GM23338 (cell line): ENCODE data around the gene SLC22A14. TPM values are rescaled to one million over a fixed set of nuclear protein-coding genes. Genes with fewer than 3 reads are reported as not detected.

Experiments
- ATAC-seq: fragments of 200-7000 bp; cut with Tn5 transposase; 3 replicates; pipeline ENCODE4 v1.9.1; 2020
- DNase-seq: peaks from one replicate; pipeline ENCODE4 v3.0.0-alpha.2; 2015; ENCODE audit warnings: low spot score
- H2AFZ ChIP-seq: fragments of 200-600 bp; sonication (generic); 2 replicates; pipeline ENCODE4 v1.8.0; 2016; ENCODE audit warnings: antibody characterized with exemption, mild to moderate bottlenecking, moderate library complexity
- H3F3A ChIP-seq: fragments of 200-600 bp; sonication (generic); replicated peaks from 2 replicates; pipeline ENCODE4 v1.8.0; 2017; ENCODE audit warnings: antibody characterized with exemption, mixed run types, low read depth
- H3K27ac ChIP-seq: fragments of 200-600 bp; sonication (generic); 2 replicates; pipeline ENCODE4 v1.6.1; 2016; ENCODE audit warnings: low read depth
- H3K27me3 ChIP-seq: fragments of 200-600 bp; sonication (generic); 2 replicates; pipeline ENCODE4 v1.8.0; 2016; ENCODE audit warnings: mild to moderate bottlenecking, mixed run types, moderate library complexity; ENCODE audit not compliant: insufficient read depth
- H3K36me3 ChIP-seq: fragments of 200-600 bp; sonication (generic); 2 replicates; pipeline ENCODE4 v1.8.0; 2016; ENCODE audit warnings: mild to moderate bottlenecking; ENCODE audit not compliant: insufficient read depth
- H3K4me1 ChIP-seq: fragments of 200-600 bp; sonication (generic); 2 replicates; pipeline ENCODE4 v1.8.0; 2016; ENCODE audit warnings: mild to moderate bottlenecking, moderate library complexity; ENCODE audit not compliant: insufficient read depth
- H3K4me2 ChIP-seq: fragments of 200-600 bp; sonication (generic); 2 replicates; pipeline ENCODE4 v1.7.1; 2017; ENCODE audit warnings: mixed run types
- H3K4me3 ChIP-seq: fragments of 200-600 bp; sonication (generic); 2 replicates; pipeline ENCODE4 v1.6.1; 2016; ENCODE audit warnings: mixed run types
- H3K79me2 ChIP-seq: fragments of 200-600 bp; sonication (generic); replicated peaks from 2 replicates; pipeline ENCODE4 v1.8.0; 2017; ENCODE audit warnings: mild to moderate bottlenecking; ENCODE audit not compliant: insufficient read depth
- H3K9me2 ChIP-seq: fragments of 200-600 bp; sonication (generic); 2 replicates; pipeline ENCODE4 v1.8.0; 2017; ENCODE audit not compliant: insufficient read depth
- H4K20me1 ChIP-seq: fragments of 200-600 bp; sonication (generic); replicated peaks from 2 replicates; pipeline ENCODE4 v1.8.0; 2017; ENCODE audit warnings: mild to moderate bottlenecking; ENCODE audit not compliant: insufficient read depth
- H3K27ac Mint-ChIP-seq: 2 replicates; pipeline ENCODE4 v1.8.0; 2020; ENCODE audit warnings: inconsistent platforms, mild to moderate bottlenecking, moderate library complexity, mixed read lengths
- H3K27me3 Mint-ChIP-seq: 3 replicates; pipeline ENCODE4 v1.8.0; 2022; ENCODE audit warnings: low read depth, mild to moderate bottlenecking, moderate library complexity, mixed read lengths, inconsistent platforms; ENCODE audit not compliant: insufficient read depth, poor library complexity
- H3K36me3 Mint-ChIP-seq: 3 replicates; pipeline ENCODE4 v1.8.0; 2021; ENCODE audit warnings: low read depth, mild to moderate bottlenecking, inconsistent platforms, moderate library complexity, mixed read lengths
- H3K4me1 Mint-ChIP-seq: 3 replicates; pipeline ENCODE4 v1.8.0; 2020; ENCODE audit warnings: mild to moderate bottlenecking, inconsistent platforms, mixed read lengths
- H3K4me3 Mint-ChIP-seq: 3 replicates; pipeline ENCODE4 v1.8.0; 2021; ENCODE audit warnings: moderate library complexity, mild to moderate bottlenecking, inconsistent platforms, mixed read lengths
- H3K9me3 Mint-ChIP-seq: 3 replicates; pipeline ENCODE4 v1.8.0; 2020; ENCODE audit warnings: moderate library complexity, mild to moderate bottlenecking, inconsistent platforms, mixed read lengths
- CTCF ChIP-seq, 2 experiments: fragments of 200-600 bp in 1 of 2; sonication (generic) in 1 of 2; conservative IDR thresholded peaks; 2 replicates each; pipeline versions ENCODE4 v1.5.1 to v1.6.1; 2016 to 2017; ENCODE audit warnings: antibody characterized with exemption in 2 of 2, low read depth in 2 of 2, mild to moderate bottlenecking in 2 of 2, moderate library complexity in 1 of 2
- EZH2phosphoT487 ChIP-seq: fragments of 200-600 bp; sonication (generic); IDR thresholded peaks from one replicate; pipeline ENCODE4 v1.8.1; 2018; ENCODE audit warnings: antibody characterized with exemption; ENCODE audit not compliant: unreplicated experiment
- JUNB ChIP-seq: IDR thresholded peaks from one replicate; pipeline ENCODE4 v1.6.1; 2016; ENCODE audit warnings: antibody characterized with exemption; ENCODE audit not compliant: unreplicated experiment
- REST ChIP-seq: IDR thresholded peaks from one replicate; pipeline ENCODE4 v1.6.1; 2018; ENCODE audit warnings: antibody characterized with exemption; ENCODE audit not compliant: unreplicated experiment
- STAT1 ChIP-seq: IDR thresholded peaks from one replicate; pipeline ENCODE4 v1.6.1; 2016; ENCODE audit warnings: antibody characterized with exemption; ENCODE audit not compliant: unreplicated experiment
- ZNF462 ChIP-seq: fragments of 250-450 bp; sonication (Bioruptor Pico); IDR thresholded peaks from 2 replicates; pipeline ENCODE4 v1.5.0; 2020; ENCODE audit warnings: mild to moderate bottlenecking, moderate library complexity
- polyA plus RNA-seq: library from polyadenylated mRNA; unstranded; fragments of >200 nt; fragmentation: Nextera tagmentation; extraction: Ambion mirVana; gene quantifications from 2 replicates; pipeline ENCODE4 v1.2.1, GENCODE V29; 2016
- total RNA-seq: library from RNA; depleted of rRNA; stranded (reverse); fragments of >200 nt; shearing (Covaris generic); gene quantifications from 2 replicates; pipeline ENCODE4 v1.2.3, GENCODE V29; 2014

SLC22A14 gene
- total and polyA plus RNA-seq, 2 experiments from 2014 or later = not detected

- TF ChIP-seq ZNF462 (CRISPR knock-in tag) (no peak), EZH2phosphoT487 (no peak), STAT1 (no peak), JUNB (no peak)
These were observed 55.6 kb downstream of the SLC22A14 start (continued) for GRCh38 chr3:38337703-38338102.

GRCh38 chr3:38343797-38344594 is 61.9 kb downstream of the SLC22A14 start:
- Mint-ChIP-seq H3K27ac (no peak overlapping the region), H3K4me3 (no peak overlapping the region), H3K27me3 (peaks cover 21% of the 10 kb centered on the region), H3K4me1 (peaks cover 2% of the 10 kb centered on the region; the same call in 1 of the 3 replicates), H3K9me3 (no peaks in the 10 kb centered on the region; the same call in 1 of the 3 replicates), H3K36me3 (0 out of 3 replicates have a peak, but pooled peaks cover 5% of the 10 kb centered on the region)
- Histone ChIP-seq H3K4me2 (no peak overlapping the region), H3K9me2 (no peaks in the 10 kb centered on the region), H3K36me3 (no peaks in the 10 kb centered on the region), H3K4me1 (no peaks in the 10 kb centered on the region; the same call in 1 of the 2 replicates), H3K79me2 (no peaks in the 10 kb centered on the region), H4K20me1 (no peaks in the 10 kb centered on the region), H3F3A (0 out of 2 replicates have a peak, but pooled peaks cover 3% of the 10 kb centered on the region), H3K4me3 (no peak overlapping the region), H3K27me3 (peaks cover 14% of the 10 kb centered on the region), H3K27ac (no peak overlapping the region), H2AFZ (no peak overlapping the region)
- 0 out of 4 replicates have a peak, but pooled peaks of 1 of the 2 experiments have one; percentile 2 for TF ChIP-seq CTCF (conservative IDR thresholded peaks at IDR 0.05; ENCODE audit: low read depth in 2 of 2)
- no peak for TF ChIP-seq REST
- no peak for DNase-seq
- no peak for ATAC-seq
